ENCODE data around the gene PEAR1. TPM values are rescaled to one million over a fixed set of nuclear protein-coding genes. Genes with fewer than 3 reads are reported as not detected.

Gene PEAR1
- total RNA-seq, 2 donors from 2014 or later: 14.5 to 14.6 TPM

GRCh38 chr1:156859523-156860112, 33.9 kb upstream of the PEAR1 start:
- no peak for DNase-seq (ENCODE audit: low spot score)
- intact Hi-C loops (cut with DNase I): loop anchor here in 1 of 2 donors (10.0 kb wide), 1 partner anchor 65 kb away; no protein-coding TSS in a partner anchor

- peak; percentile 85 for DNase-seq (ENCODE audit: low spot score)
- intact Hi-C loops (cut with DNase I): loop anchor here in 1 of 2 donors (10.0 kb wide), 1 partner anchor 65 kb away; no protein-coding TSS in a partner anchor
These were observed 33.3 kb upstream of the PEAR1 start for GRCh38 chr1:156860113-156860627.

GRCh38 chr1:156860628-156861423, 32.7 kb upstream of the PEAR1 start, which contains the start of gene NTRK1:
Gene NTRK1, plus strand, starts transcription at chr1:156860865. Its CDS starts 70 bp downstream, at chr1:156860935.
- no peak for DNase-seq (ENCODE audit: low spot score)

GRCh38 chr1:156862584-156862983, 30.9 kb upstream of the PEAR1 start:
- intact Hi-C loops (cut with DNase I): loop anchor here in 1 of 2 donors (10.0 kb wide), 1 partner anchor 68 kb away; no protein-coding TSS in a partner anchor
- DNase-seq (ENCODE audit: low spot score): no peak

More at GRCh38 chr1:156860628-156861423, 32.7 kb upstream of the PEAR1 start, which contains the start of gene NTRK1:
- intact Hi-C loops (cut with DNase I): loop anchor here in 1 of 2 donors (10.0 kb wide), 1 partner anchor 66 kb away; no protein-coding TSS in a partner anchor

GRCh38 chr1:156862997-156863599, 30.4 kb upstream of the PEAR1 start:
- intact Hi-C loops (cut with DNase I): loop anchor here in 1 of 2 donors (10.0 kb wide), 1 partner anchor 68 kb away; no protein-coding TSS in a partner anchor
- no peak for DNase-seq (ENCODE audit: low spot score)

- DNase-seq (ENCODE audit: low spot score): no peak
- intact Hi-C loops (cut with DNase I): loop anchor here in 1 of 2 donors (10.0 kb wide), 1 partner anchor 69 kb away; no protein-coding TSS in a partner anchor
These were observed 29.9 kb upstream of the PEAR1 start for GRCh38 chr1:156863631-156864030.

GRCh38 chr1:156864796-156865195, 28.7 kb upstream of the PEAR1 start:
- no peak for DNase-seq (ENCODE audit: low spot score)
- intact Hi-C loops (cut with DNase I): loop anchor here in 1 of 2 donors (10.0 kb wide), 1 partner anchor 70 kb away; no protein-coding TSS in a partner anchor

- DNase-seq (ENCODE audit: low spot score): no peak
- intact Hi-C loops (cut with DNase I): loop anchor here in 1 of 2 donors (10.0 kb wide), 1 partner anchor 70 kb away; no protein-coding TSS in a partner anchor
These were observed 28.3 kb upstream of the PEAR1 start for GRCh38 chr1:156865258-156865657.

GRCh38 chr1:156865865-156866248, 27.7 kb upstream of the PEAR1 start:
- DNase-seq (ENCODE audit: low spot score): no peak
- intact Hi-C loops (cut with DNase I): loop anchor here in 1 of 2 donors (10.0 kb wide), 1 partner anchor 71 kb away; no protein-coding TSS in a partner anchor

GRCh38 chr1:156866249-156866909, 27.1 kb upstream of the PEAR1 start:
- intact Hi-C loops (cut with DNase I): loop anchor here in 1 of 2 donors (10.0 kb wide), 1 partner anchor 72 kb away; no protein-coding TSS in a partner anchor
- no peak for DNase-seq (ENCODE audit: low spot score)

- no peak for DNase-seq (ENCODE audit: low spot score)
- intact Hi-C loops (cut with DNase I): loop anchor here in 1 of 2 donors (10.0 kb wide), 1 partner anchor 74 kb away; no protein-coding TSS in a partner anchor
These were observed 25.2 kb upstream of the PEAR1 start for GRCh38 chr1:156868341-156868740.

- intact Hi-C loops (cut with DNase I): loop anchor here in 1 of 2 donors (1.0 to 10.0 kb wide), 2 partner anchors 34 to 75 kb away; no protein-coding TSS in a partner anchor
These were observed 24.1 kb upstream of the PEAR1 start for GRCh38 chr1:156869455-156869854.

GRCh38 chr1:156873659-156874058, 19.9 kb upstream of the PEAR1 start:
- no peak for DNase-seq (ENCODE audit: low spot score)
- intact Hi-C loops (cut with DNase I): no loop called here

More at GRCh38 chr1:156869455-156869854, 24.1 kb upstream of the PEAR1 start:
- no peak for DNase-seq (ENCODE audit: low spot score)

- DNase-seq (ENCODE audit: low spot score): no peak
- intact Hi-C loops (cut with DNase I): no loop called here
These were observed 19.4 kb upstream of the PEAR1 start for GRCh38 chr1:156874142-156874541.

- no peak for DNase-seq (ENCODE audit: low spot score)
These were observed 18.8 kb upstream of the PEAR1 start for GRCh38 chr1:156874572-156875340.

GRCh38 chr1:156875341-156875615, 18.2 kb upstream of the PEAR1 start:
- intact Hi-C loops (cut with DNase I): no loop called here
- DNase-seq (ENCODE audit: low spot score): no peak

More at GRCh38 chr1:156874572-156875340, 18.8 kb upstream of the PEAR1 start:
- intact Hi-C loops (cut with DNase I): no loop called here

- no peak for DNase-seq (ENCODE audit: low spot score)
- intact Hi-C loops (cut with DNase I): no loop called here
These were observed 17.2 kb upstream of the PEAR1 start for GRCh38 chr1:156876281-156876680.

All from posterior vena cava (tissue), 2 donors.